Psoas muscle (tissue), 8 donors: ENCODE measurements around the gene RNASE7. TPM values are rescaled to one million over a fixed set of nuclear protein-coding genes. Genes with fewer than 3 reads are reported as not detected.

ENCODE experiments used
- ATAC-seq, 4 donors: fragments of 200-7000 bp; cut with Tn5 transposase; one replicate each; pipeline ENCODE4 v1.9.1; 2020; ENCODE audit warnings: moderate library complexity in 3 of 4, mild to moderate bottlenecking in 2 of 4
- DNase-seq, 2 donors: peaks; one replicate each; pipeline ENCODE4 v3.0.0-alpha.2; 2020
- H3K27ac ChIP-seq: fragments of 200-600 bp; one replicate; pipeline ENCODE4 v1.8.0; 2022
- H3K27me3 ChIP-seq, 3 donors: fragments of 200-600 bp in 1 of 3; one replicate each; pipeline versions ENCODE4 v1.6.1 to v1.8.0; 2013 to 2022; ENCODE audit warnings: low read length in 2 of 3, mild to moderate bottlenecking in 2 of 3, moderate library complexity in 1 of 3; ENCODE audit not compliant: insufficient read depth in 3 of 3
- H3K36me3 ChIP-seq, 2 donors: fragments of 200-600 bp in 1 of 2; one replicate each; pipeline versions ENCODE4 v1.6.1 to v1.8.0; 2013 to 2022; ENCODE audit warnings: low read depth in 1 of 2, mild to moderate bottlenecking in 1 of 2, moderate library complexity in 1 of 2; ENCODE audit not compliant: insufficient read depth in 1 of 2
- H3K4me1 ChIP-seq: fragments of 200-600 bp; one replicate; pipeline ENCODE4 v1.8.0; 2022
- H3K4me3 ChIP-seq: fragments of 200-600 bp; one replicate; pipeline ENCODE4 v1.8.0; 2022; ENCODE audit warnings: mild to moderate bottlenecking
- H3K9me3 ChIP-seq: fragments of 200-600 bp; one replicate; pipeline ENCODE4 v1.8.0; 2022
- CTCF ChIP-seq: fragments of 200-600 bp; IDR thresholded peaks from one replicate; pipeline ENCODE4 v1.8.0; 2022; ENCODE audit warnings: antibody characterized with exemption
- WGBS, 3 donors: extraction: QIAGEN DNeasy Blood & Tissue Kit; methylation state at CpG; one replicate each; pipeline versions ENCODE4 v1.1.6 to v1.1.7; 2013; 5-methylcytosine and 5-hydroxymethylcytosine counted together
- intact Hi-C, 2 donors: fragments of 100-400 bp; cut with DNase I; formaldehyde crosslinking; loops; one replicate each; pipeline versions ENCODE4 v1.11.0 to v1.14.2; 2022
- polyA plus RNA-seq, 3 donors: library from polyadenylated mRNA; stranded (reverse); fragments of 200-250 nt; gene quantifications; one replicate each; pipeline ENCODE4 v1.2.3, GENCODE V29; 2013
- total RNA-seq, 4 donors: library from RNA; stranded (reverse); fragmentation: NEBNext Ultra II Directional in 2 of 4; extraction: Animal tissue kit (Norgen Biotek cat#: 25700) in 2 of 4; gene quantifications; one replicate each; pipeline versions ENCODE4 v1.2.1 to v1.2.4, GENCODE V29; 2021 to 2023
- donor health status: healthy with polysubstance abuse.
- donor health status: DM: no; HTN: no; CAD: no; lungs with moderate emphysema.
- donor health status: Bipolar disorder and iron deficiency.
- donor health status: healthy.
- donor health status: DM: yes; HTN: yes; CAD: no.
- donor health status: DM: no; HTN: no; CAD: no.
- donor health status: DM: no; HTN: no; CAD: no.
- donor health status: DM: yes; HTN: yes; CAD: no.

RNASE7 gene
- total and polyA plus RNA-seq, 7 donors, result 0.15 to 1.9 (median 0.38) TPM; not detected in 1

- H3K36me3 ChIP-seq, result no peaks in the 10 kb centered on the region
- no peaks in the 10 kb centered on the region for H3K9me3 ChIP-seq
- H3K4me1 ChIP-seq, result no peaks in the 10 kb centered on the region
- no peak for ATAC-seq
- no peaks in the 10 kb centered on the region for H3K27me3 ChIP-seq
- intact Hi-C loops, result loop anchor here in 1 of 2 donors (5.0 kb wide), 1 partner anchor 52 kb away; no protein-coding TSS in a partner anchor
- no peak overlapping the region for H3K27ac ChIP-seq
- H3K4me3 ChIP-seq, result no peak overlapping the region
- TF ChIP-seq CTCF, result no peak
- no peak for DNase-seq
- 81 to 92% (median 81%) methylated on average over 3 of the region's 3 CpGs for WGBS, 3 donors
These were observed 12.1 kb downstream of the RNASE7 start for GRCh38 chr14:21054123-21054767.

- Histone ChIP-seq H3K36me3 (no peaks in the 10 kb centered on the region), H3K4me3 (no peak overlapping the region), H3K27ac (no peak overlapping the region), H3K27me3 (no peaks in the 10 kb centered on the region), H3K4me1 (no peaks in the 10 kb centered on the region), H3K9me3 (no peaks in the 10 kb centered on the region)
- intact Hi-C loops, result loop anchor here in 1 of 2 donors (5.0 kb wide), 1 partner anchor 52 kb away; no protein-coding TSS in a partner anchor
- ATAC-seq, result no peak
- DNase-seq, result no peak
- TF ChIP-seq CTCF, result no peak
- 79 to 85% (median 81%) methylated on average over 4 of the region's 4 CpGs for WGBS, 3 donors
These were observed 12.6 kb downstream of the RNASE7 start for GRCh38 chr14:21054768-21055145.

- 66 to 75% (median 67%) methylated on average over 5 of the region's 5 CpGs for WGBS, 3 donors
- no peaks in the 10 kb centered on the region for H3K27me3 ChIP-seq
- ATAC-seq, result no peak
- no peak for TF ChIP-seq CTCF
- intact Hi-C loops, result no loop called here
- H3K4me1 ChIP-seq, result no peaks in the 10 kb centered on the region
- no peak overlapping the region for H3K4me3 ChIP-seq
- no peak for DNase-seq
- no peaks in the 10 kb centered on the region for H3K9me3 ChIP-seq
- no peaks in the 10 kb centered on the region for H3K36me3 ChIP-seq
- no peak overlapping the region for H3K27ac ChIP-seq
These were observed 13.4 kb downstream of the RNASE7 start for GRCh38 chr14:21055432-21056117.

GRCh38 chr14:21056520-21057163 lies 14.5 kb downstream of the RNASE7 start:
- TF ChIP-seq CTCF, result no peak
- ATAC-seq, result no peak
- WGBS, 3 donors, result 65 to 74% (median 71%) methylated on average over 10 of the region's 10 CpGs
- Histone ChIP-seq H3K9me3 (no peaks in the 10 kb centered on the region), H3K27ac (no peak overlapping the region), H3K36me3 (no peaks in the 10 kb centered on the region), H3K4me3 (no peak overlapping the region), H3K27me3 (no peaks in the 10 kb centered on the region), H3K4me1 (no peaks in the 10 kb centered on the region)
- DNase-seq, result no peak
- intact Hi-C loops, result no loop called here
